Neural cell (in vitro differentiated cells): ENCODE results near the gene FBRSL1.

ENCODE experiments used
- POLR2AphosphoS5 ChIP-seq: IDR thresholded peaks from 2 replicates; pipeline ENCODE4 v1.6.1; 2012
- REST ChIP-seq: IDR thresholded peaks from 2 replicates; pipeline ENCODE4 v1.6.1; 2012; ENCODE audit warnings: borderline replicate concordance
- TF ChIP-seq, protein P1 (sequence below): fragments of 450-650 bp; IDR thresholded peaks from 2 replicates; pipeline ENCODE4 v1.5.1; 2014; ENCODE audit warnings: antibody characterized with exemption, mild to moderate bottlenecking, moderate library complexity; ENCODE audit not compliant: poor library complexity, severe bottlenecking

DNA sequence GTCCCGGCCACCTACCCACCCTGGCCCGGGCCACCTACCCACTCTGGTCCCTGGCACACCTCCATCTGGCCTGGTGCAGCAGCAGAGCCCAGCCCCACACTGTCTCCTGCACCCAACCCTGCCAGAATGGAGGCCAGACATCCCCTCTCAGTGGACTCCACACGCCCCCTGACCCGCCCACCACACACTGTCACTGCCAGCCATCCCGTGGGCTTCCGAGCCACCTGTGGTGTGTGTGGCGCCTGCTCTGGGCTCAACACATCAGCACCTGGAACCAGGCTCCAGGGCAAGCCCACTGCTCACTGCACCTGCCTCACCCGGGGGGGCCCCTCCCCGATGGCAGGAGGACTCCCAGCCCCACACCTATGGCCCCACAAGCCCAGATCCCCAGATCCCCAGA, 50.5 kb downstream of the FBRSL1 start:
- TF ChIP-seq, protein P1, sequence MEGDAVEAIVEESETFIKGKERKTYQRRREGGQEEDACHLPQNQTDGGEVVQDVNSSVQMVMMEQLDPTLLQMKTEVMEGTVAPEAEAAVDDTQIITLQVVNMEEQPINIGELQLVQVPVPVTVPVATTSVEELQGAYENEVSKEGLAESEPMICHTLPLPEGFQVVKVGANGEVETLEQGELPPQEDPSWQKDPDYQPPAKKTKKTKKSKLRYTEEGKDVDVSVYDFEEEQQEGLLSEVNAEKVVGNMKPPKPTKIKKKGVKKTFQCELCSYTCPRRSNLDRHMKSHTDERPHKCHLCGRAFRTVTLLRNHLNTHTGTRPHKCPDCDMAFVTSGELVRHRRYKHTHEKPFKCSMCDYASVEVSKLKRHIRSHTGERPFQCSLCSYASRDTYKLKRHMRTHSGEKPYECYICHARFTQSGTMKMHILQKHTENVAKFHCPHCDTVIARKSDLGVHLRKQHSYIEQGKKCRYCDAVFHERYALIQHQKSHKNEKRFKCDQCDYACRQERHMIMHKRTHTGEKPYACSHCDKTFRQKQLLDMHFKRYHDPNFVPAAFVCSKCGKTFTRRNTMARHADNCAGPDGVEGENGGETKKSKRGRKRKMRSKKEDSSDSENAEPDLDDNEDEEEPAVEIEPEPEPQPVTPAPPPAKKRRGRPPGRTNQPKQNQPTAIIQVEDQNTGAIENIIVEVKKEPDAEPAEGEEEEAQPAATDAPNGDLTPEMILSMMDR, result no peak
- TF ChIP-seq POLR2AphosphoS5 (no peak), REST (no peak)
